ENCODE data around the gene SIK2. TPM values are rescaled to one million over a fixed set of nuclear protein-coding genes. Genes with fewer than 3 reads are reported as not detected.

The SIK2 gene
- polyA plus RNA-seq, 1 donor from 2014 or later: 9.0 TPM

DNA sequence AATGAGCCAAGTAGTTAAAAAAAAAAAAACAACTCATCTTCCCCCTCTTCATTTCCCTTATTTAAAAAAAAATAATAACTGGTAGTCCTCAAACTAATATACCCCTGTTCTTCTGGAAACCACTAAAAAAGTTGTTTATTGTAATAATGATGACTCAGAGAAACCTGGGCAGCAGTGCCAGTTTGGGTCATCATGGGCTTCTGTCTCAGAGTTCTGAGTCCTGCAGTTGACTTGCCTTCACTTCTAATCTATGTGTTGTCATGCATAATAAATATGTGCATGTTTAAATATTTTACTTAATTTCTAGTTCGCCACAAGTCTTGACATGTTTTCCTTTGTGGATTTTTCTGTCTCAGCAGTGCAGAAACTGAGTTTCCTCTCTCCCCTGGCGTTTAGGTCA lies 117.1 kb downstream of the SIK2 start:
- Histone ChIP-seq H3K27ac (ENCODE audit: low read length) (no peak overlapping the region), H3K9me2 (ENCODE audit: insufficient read depth, low read length) (no peaks in the 10 kb centered on the region), H3K9me3 (ENCODE audit: low read length) (no peaks in the 10 kb centered on the region), H3K4me2 (ENCODE audit: low read length) (no peak overlapping the region), H3K4me3 (ENCODE audit: low read length) (no peak overlapping the region), H3K9ac (ENCODE audit: low read length) (no peak overlapping the region), H3F3A (ENCODE audit: insufficient read depth, low read length, poor library complexity, severe bottlenecking) (no peaks in the 10 kb centered on the region), H3K36me3 (ENCODE audit: insufficient read depth, low read length) (peaks cover 14% of the 10 kb centered on the region), H3K27me3 (ENCODE audit: insufficient read depth, low read depth, low read length) (no peaks in the 10 kb centered on the region), H3K79me2 (replicated peaks; ENCODE audit: insufficient read depth, low read length) (no peaks in the 10 kb centered on the region), H4K20me1 (ENCODE audit: insufficient read depth) (no peaks in the 10 kb centered on the region), H2AFZ (ENCODE audit: low read depth, low read length) (no peak overlapping the region)
- TF ChIP-seq EP300 (conservative IDR thresholded peaks at IDR 0.05; ENCODE audit: poor library complexity, severe bottlenecking): no peak
- TF ChIP-seq SMC3 (conservative IDR thresholded peaks at IDR 0.05; ENCODE audit: poor library complexity): no peak
- TF ChIP-seq MXI1 (conservative IDR thresholded peaks at IDR 0.05; ENCODE audit: poor library complexity, severe bottlenecking): no peak
- TF ChIP-seq, protein P1, sequence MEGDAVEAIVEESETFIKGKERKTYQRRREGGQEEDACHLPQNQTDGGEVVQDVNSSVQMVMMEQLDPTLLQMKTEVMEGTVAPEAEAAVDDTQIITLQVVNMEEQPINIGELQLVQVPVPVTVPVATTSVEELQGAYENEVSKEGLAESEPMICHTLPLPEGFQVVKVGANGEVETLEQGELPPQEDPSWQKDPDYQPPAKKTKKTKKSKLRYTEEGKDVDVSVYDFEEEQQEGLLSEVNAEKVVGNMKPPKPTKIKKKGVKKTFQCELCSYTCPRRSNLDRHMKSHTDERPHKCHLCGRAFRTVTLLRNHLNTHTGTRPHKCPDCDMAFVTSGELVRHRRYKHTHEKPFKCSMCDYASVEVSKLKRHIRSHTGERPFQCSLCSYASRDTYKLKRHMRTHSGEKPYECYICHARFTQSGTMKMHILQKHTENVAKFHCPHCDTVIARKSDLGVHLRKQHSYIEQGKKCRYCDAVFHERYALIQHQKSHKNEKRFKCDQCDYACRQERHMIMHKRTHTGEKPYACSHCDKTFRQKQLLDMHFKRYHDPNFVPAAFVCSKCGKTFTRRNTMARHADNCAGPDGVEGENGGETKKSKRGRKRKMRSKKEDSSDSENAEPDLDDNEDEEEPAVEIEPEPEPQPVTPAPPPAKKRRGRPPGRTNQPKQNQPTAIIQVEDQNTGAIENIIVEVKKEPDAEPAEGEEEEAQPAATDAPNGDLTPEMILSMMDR (IDR thresholded peaks at IDR 0.05; ENCODE audit: poor library complexity, severe bottlenecking): no peak
- no peak for TF ChIP-seq RAD21 (conservative IDR thresholded peaks at IDR 0.05)
- no peak for TF ChIP-seq EZH2 (IDR thresholded peaks at IDR 0.05; ENCODE audit: borderline replicate concordance, insufficient read depth, low read length, poor library complexity, severe bottlenecking)
- TF ChIP-seq TAF1 (IDR thresholded peaks at IDR 0.05; ENCODE audit: low read depth): no peak
- TF ChIP-seq, protein P2, sequence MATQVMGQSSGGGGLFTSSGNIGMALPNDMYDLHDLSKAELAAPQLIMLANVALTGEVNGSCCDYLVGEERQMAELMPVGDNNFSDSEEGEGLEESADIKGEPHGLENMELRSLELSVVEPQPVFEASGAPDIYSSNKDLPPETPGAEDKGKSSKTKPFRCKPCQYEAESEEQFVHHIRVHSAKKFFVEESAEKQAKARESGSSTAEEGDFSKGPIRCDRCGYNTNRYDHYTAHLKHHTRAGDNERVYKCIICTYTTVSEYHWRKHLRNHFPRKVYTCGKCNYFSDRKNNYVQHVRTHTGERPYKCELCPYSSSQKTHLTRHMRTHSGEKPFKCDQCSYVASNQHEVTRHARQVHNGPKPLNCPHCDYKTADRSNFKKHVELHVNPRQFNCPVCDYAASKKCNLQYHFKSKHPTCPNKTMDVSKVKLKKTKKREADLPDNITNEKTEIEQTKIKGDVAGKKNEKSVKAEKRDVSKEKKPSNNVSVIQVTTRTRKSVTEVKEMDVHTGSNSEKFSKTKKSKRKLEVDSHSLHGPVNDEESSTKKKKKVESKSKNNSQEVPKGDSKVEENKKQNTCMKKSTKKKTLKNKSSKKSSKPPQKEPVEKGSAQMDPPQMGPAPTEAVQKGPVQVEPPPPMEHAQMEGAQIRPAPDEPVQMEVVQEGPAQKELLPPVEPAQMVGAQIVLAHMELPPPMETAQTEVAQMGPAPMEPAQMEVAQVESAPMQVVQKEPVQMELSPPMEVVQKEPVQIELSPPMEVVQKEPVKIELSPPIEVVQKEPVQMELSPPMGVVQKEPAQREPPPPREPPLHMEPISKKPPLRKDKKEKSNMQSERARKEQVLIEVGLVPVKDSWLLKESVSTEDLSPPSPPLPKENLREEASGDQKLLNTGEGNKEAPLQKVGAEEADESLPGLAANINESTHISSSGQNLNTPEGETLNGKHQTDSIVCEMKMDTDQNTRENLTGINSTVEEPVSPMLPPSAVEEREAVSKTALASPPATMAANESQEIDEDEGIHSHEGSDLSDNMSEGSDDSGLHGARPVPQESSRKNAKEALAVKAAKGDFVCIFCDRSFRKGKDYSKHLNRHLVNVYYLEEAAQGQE (IDR thresholded peaks at IDR 0.05; ENCODE audit: borderline replicate concordance): no peak
- no peak for TF ChIP-seq POLR2AphosphoS5 (IDR thresholded peaks at IDR 0.05)

DNA sequence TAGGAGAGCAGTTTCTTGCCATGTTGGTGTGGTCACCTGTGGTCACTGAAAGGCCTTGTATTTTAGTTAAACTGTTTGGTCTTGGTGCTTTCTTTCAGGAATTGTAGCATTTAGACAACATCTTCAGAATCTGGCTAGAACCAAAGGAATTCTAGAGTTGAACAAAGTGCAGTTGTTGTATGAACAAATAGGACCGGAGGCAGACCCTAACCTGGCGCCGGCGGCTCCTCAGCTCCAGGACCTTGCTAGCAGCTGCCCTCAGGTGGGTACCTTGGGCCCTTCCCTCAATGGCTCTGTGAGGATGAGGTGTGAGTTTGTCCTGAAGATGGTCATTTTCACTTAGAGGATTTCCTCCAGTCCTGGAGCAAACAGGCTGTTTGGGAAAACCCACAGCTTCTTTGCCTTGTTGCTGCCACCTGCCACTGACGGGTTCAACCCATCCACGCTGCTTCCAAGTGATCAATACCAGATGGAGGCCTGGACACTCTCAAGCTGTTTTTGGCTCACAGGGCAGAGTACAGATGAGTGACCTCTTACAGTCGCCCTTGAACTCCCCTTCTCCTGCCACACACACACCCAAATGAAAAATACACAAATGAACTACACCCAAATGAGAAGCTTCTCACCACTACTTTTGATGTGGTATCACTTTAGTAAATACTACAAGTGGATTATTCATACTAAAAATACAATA lies 118.7 kb downstream of the SIK2 start:
- no peaks in the 10 kb centered on the region for H3K9me3 ChIP-seq (ENCODE audit: low read length)
- no peaks in the 10 kb centered on the region for H3K9me2 ChIP-seq (ENCODE audit: insufficient read depth, low read length)
- no peak overlapping the region for H3K4me3 ChIP-seq (ENCODE audit: low read length)
- no peak overlapping the region for H3K27ac ChIP-seq (ENCODE audit: low read length)
- TF ChIP-seq, protein P1 (IDR thresholded peaks at IDR 0.05; ENCODE audit: poor library complexity, severe bottlenecking): no peak
- TF ChIP-seq, protein P2 (IDR thresholded peaks at IDR 0.05; ENCODE audit: borderline replicate concordance): no peak
- TF ChIP-seq EP300 (conservative IDR thresholded peaks at IDR 0.05; ENCODE audit: poor library complexity, severe bottlenecking) (no peak), TAF1 (IDR thresholded peaks at IDR 0.05; ENCODE audit: low read depth) (no peak), SMC3 (conservative IDR thresholded peaks at IDR 0.05; ENCODE audit: poor library complexity) (no peak), EZH2 (IDR thresholded peaks at IDR 0.05; ENCODE audit: borderline replicate concordance, insufficient read depth, low read length, poor library complexity, severe bottlenecking) (no peak), POLR2AphosphoS5 (IDR thresholded peaks at IDR 0.05) (no peak), MXI1 (conservative IDR thresholded peaks at IDR 0.05; ENCODE audit: poor library complexity, severe bottlenecking) (no peak), RAD21 (conservative IDR thresholded peaks at IDR 0.05) (no peak)
- H3F3A ChIP-seq (ENCODE audit: insufficient read depth, low read length, poor library complexity, severe bottlenecking): no peaks in the 10 kb centered on the region
- H3K36me3 ChIP-seq (ENCODE audit: insufficient read depth, low read length): peaks cover 14% of the 10 kb centered on the region
- no peak overlapping the region for H3K4me2 ChIP-seq (ENCODE audit: low read length)
- no peaks in the 10 kb centered on the region for H4K20me1 ChIP-seq (ENCODE audit: insufficient read depth)
- H2AFZ ChIP-seq (ENCODE audit: low read depth, low read length): no peak overlapping the region
- H3K9ac ChIP-seq (ENCODE audit: low read length): no peak overlapping the region
- no peaks in the 10 kb centered on the region for H3K27me3 ChIP-seq (ENCODE audit: insufficient read depth, low read depth, low read length)
- no peaks in the 10 kb centered on the region for H3K79me2 ChIP-seq (replicated peaks; ENCODE audit: insufficient read depth, low read length)

All from neural cell (in vitro differentiated cells).